HepG2 (cell line): ENCODE results near the gene JPH2. TPM values are rescaled to one million over a fixed set of nuclear protein-coding genes. Genes with fewer than 3 reads are reported as not detected.
A peak's percentile ranks its signal among the peaks of the same experiment; 100 is the strongest.

ENCODE experiments used
- CBX1 ChIP-seq: IDR thresholded peaks from one replicate; pipeline ENCODE4 v1.6.1; 2016; ENCODE audit warnings: antibody characterized with exemption, low read depth
- HCFC1 ChIP-seq: fragments of 150-350 bp; IDR thresholded peaks from 2 replicates; pipeline ENCODE4 v1.6.1; 2014; ENCODE audit warnings: low read depth, low read length
- KAT2B ChIP-seq: fragments of 150-350 bp; IDR thresholded peaks from 2 replicates; pipeline ENCODE4 v1.6.1; 2014; ENCODE audit warnings: low read depth, low read length, borderline replicate concordance
- NFIB ChIP-seq: sonication (generic); formaldehyde crosslinking; IDR thresholded peaks from 2 replicates; pipeline ENCODE4 v1.9.0; 2021; ENCODE audit warnings: missing genetic modification reagents, mild to moderate bottlenecking, borderline replicate concordance
- NR3C1 ChIP-seq: sonication (generic); formaldehyde crosslinking; IDR thresholded peaks from 2 replicates; pipeline ENCODE4 v1.4.0; 2020; ENCODE audit warnings: missing genetic modification reagents
- RFX5 ChIP-seq: IDR thresholded peaks from 2 replicates; pipeline ENCODE4 v1.6.1; 2011; ENCODE audit warnings: low read depth, low read length, improper control_type of control experiment
- ZNF343 ChIP-seq: sonication (generic); formaldehyde crosslinking; IDR thresholded peaks from 2 replicates; pipeline ENCODE4 v1.4.0; 2020; ENCODE audit warnings: mild to moderate bottlenecking, missing genetic modification reagents
- ZNF468 ChIP-seq: sonication (generic); formaldehyde crosslinking; IDR thresholded peaks from 2 replicates; pipeline ENCODE4 v1.8.0; 2022; ENCODE audit warnings: mild to moderate bottlenecking, moderate library complexity, missing genetic modification reagents
- polyA plus RNA-seq, 8 experiments: library from polyadenylated mRNA; depleted of rRNA in 3 of 8; stranded (reverse) in 7 of 8; unstranded in 1 of 8; fragments of >200 nt; fragmentation: Illumina TruSeq in 4 of 8; extraction: Trizol in 4 of 8; gene quantifications; 2 replicates each; pipeline versions ENCODE4 v1.2.1 to v1.2.3, GENCODE V29; 2011 to 2016; ENCODE audit warnings: low read depth in 4 of 8, missing spikeins in 1 of 8, mixed read lengths in 1 of 8; ENCODE audit not compliant: insufficient read depth in 1 of 8
- total RNA-seq, 5 experiments: library from RNA; depleted of rRNA; stranded (reverse); fragments of >200 nt; fragmentation: Illumina TruSeq; extraction: Trizol; gene quantifications; 2 replicates each; pipeline ENCODE4 v1.2.3, GENCODE V29; 2016; ENCODE audit warnings: low read depth in 1 of 5
- TF ChIP-seq, protein P1 (sequence below): sonication (generic); formaldehyde crosslinking; IDR thresholded peaks from 2 replicates; pipeline ENCODE4 v1.8.0; 2022; ENCODE audit warnings: mild to moderate bottlenecking, missing genetic modification reagents; ENCODE audit not compliant: insufficient replicate concordance
- TF ChIP-seq, protein P2 (sequence below): sonication (generic); formaldehyde crosslinking; IDR thresholded peaks from 2 replicates; pipeline ENCODE4 v1.4.0; 2020; ENCODE audit warnings: missing genetic modification reagents, borderline replicate concordance
- TF ChIP-seq, protein P3 (sequence below): sonication (generic); formaldehyde crosslinking; IDR thresholded peaks from 2 replicates; pipeline ENCODE4 v1.4.0; 2020; ENCODE audit warnings: missing genetic modification reagents
- TF ChIP-seq, protein P4 (sequence below): sonication (generic); formaldehyde crosslinking; IDR thresholded peaks from 2 replicates; pipeline ENCODE4 v1.5.0; 2020; ENCODE audit warnings: missing genetic modification reagents
- TF ChIP-seq, protein P5 (sequence below): sonication (generic); formaldehyde crosslinking; IDR thresholded peaks from 2 replicates; pipeline ENCODE4 v1.4.0; 2020; ENCODE audit warnings: missing genetic modification reagents, borderline replicate concordance

Gene JPH2
- total and polyA plus RNA-seq, 2 of the 13 experiments (the other 11 are each of a cell fraction or from before 2014, with no cell fraction given) = 0.42 TPM; not detected in 1

DNA sequence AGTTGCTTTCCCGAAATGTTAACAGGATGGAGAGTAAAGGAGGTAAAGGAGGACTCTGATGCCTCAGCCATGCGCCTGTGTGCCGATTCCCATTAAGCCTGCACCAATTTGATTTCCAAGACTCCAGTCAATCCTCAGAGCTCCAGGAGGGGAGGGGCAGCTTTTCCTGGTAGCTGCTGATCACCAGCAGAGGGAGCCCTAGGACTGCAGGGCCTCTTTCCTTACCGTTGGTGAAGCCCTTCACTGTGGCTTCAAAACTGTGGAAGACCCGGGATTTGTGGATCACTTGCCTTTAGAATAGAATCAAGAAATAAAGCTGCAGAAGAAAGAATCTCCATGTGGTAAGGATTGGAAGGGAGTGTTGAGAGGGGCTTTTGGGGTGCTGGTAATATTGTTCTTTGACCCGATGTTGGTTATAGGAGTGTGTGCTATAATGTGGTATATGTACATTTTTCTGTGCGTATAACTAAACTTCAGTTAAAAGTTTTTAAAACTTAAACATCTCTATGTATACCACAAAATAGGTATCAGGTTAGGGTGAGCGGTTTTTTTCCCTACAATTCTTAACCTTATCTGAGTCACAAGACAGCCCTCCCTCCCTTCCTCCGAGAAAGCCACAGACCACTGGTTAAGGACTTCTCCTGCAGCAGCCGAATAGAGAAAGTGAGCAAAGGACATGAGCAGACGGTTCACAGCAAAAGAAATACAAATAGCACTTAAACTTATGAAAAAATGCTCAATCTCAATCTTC lies 30.5 kb upstream of the JPH2 start (continued):
- TF ChIP-seq, protein P1, sequence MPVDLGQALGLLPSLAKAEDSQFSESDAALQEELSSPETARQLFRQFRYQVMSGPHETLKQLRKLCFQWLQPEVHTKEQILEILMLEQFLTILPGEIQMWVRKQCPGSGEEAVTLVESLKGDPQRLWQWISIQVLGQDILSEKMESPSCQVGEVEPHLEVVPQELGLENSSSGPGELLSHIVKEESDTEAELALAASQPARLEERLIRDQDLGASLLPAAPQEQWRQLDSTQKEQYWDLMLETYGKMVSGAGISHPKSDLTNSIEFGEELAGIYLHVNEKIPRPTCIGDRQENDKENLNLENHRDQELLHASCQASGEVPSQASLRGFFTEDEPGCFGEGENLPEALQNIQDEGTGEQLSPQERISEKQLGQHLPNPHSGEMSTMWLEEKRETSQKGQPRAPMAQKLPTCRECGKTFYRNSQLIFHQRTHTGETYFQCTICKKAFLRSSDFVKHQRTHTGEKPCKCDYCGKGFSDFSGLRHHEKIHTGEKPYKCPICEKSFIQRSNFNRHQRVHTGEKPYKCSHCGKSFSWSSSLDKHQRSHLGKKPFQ (CRISPR knock-in tag) = no peak
- TF ChIP-seq CBX1 = no peak
- TF ChIP-seq KAT2B = no peak
- no peak for TF ChIP-seq NFIB (CRISPR knock-in tag)
- TF ChIP-seq, protein P2, sequence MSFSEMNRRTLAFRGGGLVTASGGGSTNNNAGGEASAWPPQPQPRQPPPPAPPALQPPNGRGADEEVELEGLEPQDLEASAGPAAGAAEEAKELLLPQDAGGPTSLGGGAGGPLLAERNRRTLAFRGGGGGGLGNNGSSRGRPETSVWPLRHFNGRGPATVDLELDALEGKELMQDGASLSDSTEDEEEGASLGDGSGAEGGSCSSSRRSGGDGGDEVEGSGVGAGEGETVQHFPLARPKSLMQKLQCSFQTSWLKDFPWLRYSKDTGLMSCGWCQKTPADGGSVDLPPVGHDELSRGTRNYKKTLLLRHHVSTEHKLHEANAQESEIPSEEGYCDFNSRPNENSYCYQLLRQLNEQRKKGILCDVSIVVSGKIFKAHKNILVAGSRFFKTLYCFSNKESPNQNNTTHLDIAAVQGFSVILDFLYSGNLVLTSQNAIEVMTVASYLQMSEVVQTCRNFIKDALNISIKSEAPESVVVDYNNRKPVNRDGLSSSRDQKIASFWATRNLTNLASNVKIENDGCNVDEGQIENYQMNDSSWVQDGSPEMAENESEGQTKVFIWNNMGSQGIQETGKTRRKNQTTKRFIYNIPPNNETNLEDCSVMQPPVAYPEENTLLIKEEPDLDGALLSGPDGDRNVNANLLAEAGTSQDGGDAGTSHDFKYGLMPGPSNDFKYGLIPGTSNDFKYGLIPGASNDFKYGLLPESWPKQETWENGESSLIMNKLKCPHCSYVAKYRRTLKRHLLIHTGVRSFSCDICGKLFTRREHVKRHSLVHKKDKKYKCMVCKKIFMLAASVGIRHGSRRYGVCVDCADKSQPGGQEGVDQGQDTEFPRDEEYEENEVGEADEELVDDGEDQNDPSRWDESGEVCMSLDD = no peak
- TF ChIP-seq ZNF468 (CRISPR knock-in tag) = no peak
- no peak for TF ChIP-seq NR3C1
- TF ChIP-seq, protein P3, sequence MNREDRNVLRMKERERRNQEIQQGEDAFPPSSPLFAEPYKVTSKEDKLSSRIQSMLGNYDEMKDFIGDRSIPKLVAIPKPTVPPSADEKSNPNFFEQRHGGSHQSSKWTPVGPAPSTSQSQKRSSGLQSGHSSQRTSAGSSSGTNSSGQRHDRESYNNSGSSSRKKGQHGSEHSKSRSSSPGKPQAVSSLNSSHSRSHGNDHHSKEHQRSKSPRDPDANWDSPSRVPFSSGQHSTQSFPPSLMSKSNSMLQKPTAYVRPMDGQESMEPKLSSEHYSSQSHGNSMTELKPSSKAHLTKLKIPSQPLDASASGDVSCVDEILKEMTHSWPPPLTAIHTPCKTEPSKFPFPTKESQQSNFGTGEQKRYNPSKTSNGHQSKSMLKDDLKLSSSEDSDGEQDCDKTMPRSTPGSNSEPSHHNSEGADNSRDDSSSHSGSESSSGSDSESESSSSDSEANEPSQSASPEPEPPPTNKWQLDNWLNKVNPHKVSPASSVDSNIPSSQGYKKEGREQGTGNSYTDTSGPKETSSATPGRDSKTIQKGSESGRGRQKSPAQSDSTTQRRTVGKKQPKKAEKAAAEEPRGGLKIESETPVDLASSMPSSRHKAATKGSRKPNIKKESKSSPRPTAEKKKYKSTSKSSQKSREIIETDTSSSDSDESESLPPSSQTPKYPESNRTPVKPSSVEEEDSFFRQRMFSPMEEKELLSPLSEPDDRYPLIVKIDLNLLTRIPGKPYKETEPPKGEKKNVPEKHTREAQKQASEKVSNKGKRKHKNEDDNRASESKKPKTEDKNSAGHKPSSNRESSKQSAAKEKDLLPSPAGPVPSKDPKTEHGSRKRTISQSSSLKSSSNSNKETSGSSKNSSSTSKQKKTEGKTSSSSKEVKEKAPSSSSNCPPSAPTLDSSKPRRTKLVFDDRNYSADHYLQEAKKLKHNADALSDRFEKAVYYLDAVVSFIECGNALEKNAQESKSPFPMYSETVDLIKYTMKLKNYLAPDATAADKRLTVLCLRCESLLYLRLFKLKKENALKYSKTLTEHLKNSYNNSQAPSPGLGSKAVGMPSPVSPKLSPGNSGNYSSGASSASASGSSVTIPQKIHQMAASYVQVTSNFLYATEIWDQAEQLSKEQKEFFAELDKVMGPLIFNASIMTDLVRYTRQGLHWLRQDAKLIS (CRISPR knock-in tag) = no peak
- no peak for TF ChIP-seq HCFC1
- TF ChIP-seq, protein P4, sequence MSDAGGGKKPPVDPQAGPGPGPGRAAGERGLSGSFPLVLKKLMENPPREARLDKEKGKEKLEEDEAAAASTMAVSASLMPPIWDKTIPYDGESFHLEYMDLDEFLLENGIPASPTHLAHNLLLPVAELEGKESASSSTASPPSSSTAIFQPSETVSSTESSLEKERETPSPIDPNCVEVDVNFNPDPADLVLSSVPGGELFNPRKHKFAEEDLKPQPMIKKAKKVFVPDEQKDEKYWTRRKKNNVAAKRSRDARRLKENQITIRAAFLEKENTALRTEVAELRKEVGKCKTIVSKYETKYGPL (CRISPR knock-in tag) = no peak
- no peak for TF ChIP-seq ZNF343 (CRISPR knock-in tag)
- TF ChIP-seq, protein P5, sequence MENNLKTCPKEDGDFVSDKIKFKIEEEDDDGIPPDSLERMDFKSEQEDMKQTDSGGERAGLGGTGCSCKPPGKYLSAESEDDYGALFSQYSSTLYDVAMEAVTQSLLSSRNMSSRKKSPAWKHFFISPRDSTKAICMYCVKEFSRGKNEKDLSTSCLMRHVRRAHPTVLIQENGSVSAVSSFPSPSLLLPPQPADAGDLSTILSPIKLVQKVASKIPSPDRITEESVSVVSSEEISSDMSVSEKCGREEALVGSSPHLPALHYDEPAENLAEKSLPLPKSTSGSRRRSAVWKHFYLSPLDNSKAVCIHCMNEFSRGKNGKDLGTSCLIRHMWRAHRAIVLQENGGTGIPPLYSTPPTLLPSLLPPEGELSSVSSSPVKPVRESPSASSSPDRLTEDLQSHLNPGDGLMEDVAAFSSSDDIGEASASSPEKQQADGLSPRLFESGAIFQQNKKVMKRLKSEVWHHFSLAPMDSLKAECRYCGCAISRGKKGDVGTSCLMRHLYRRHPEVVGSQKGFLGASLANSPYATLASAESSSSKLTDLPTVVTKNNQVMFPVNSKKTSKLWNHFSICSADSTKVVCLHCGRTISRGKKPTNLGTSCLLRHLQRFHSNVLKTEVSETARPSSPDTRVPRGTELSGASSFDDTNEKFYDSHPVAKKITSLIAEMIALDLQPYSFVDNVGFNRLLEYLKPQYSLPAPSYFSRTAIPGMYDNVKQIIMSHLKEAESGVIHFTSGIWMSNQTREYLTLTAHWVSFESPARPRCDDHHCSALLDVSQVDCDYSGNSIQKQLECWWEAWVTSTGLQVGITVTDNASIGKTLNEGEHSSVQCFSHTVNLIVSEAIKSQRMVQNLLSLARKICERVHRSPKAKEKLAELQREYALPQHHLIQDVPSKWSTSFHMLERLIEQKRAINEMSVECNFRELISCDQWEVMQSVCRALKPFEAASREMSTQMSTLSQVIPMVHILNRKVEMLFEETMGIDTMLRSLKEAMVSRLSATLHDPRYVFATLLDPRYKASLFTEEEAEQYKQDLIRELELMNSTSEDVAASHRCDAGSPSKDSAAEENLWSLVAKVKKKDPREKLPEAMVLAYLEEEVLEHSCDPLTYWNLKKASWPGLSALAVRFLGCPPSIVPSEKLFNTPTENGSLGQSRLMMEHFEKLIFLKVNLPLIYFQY (CRISPR knock-in tag) = 0 out of 2 replicates have a peak, but pooled peaks have one; percentile 48
- no peak for TF ChIP-seq RFX5
